Upper lobe of left lung (tissue), 6 donors: ENCODE results near the gene AP3D1. TPM values are rescaled to one million over a fixed set of nuclear protein-coding genes. Genes with fewer than 3 reads are reported as not detected.

Experiments used
- ATAC-seq, 2 donors: fragments of 200-7000 bp; cut with Tn5 transposase; one replicate each; pipeline ENCODE4 v1.9.1; 2022; ENCODE audit warnings: mild to moderate bottlenecking in 2 of 2, moderate library complexity in 2 of 2; ENCODE audit not compliant: low FRiP score in 2 of 2
- DNase-seq, 2 donors: peaks; one replicate each; pipeline ENCODE4 v3.0.0-alpha.2; 2019 to 2020
- H3K27ac ChIP-seq, 4 donors: fragments of 200-600 bp; sonication (generic); one replicate each; pipeline ENCODE4 v1.5.1; 2016 to 2019
- H3K27me3 ChIP-seq, 4 donors: fragments of 200-600 bp; sonication (generic); one replicate each; pipeline ENCODE4 v1.5.1; 2017 to 2019
- H3K36me3 ChIP-seq, 4 donors: fragments of 200-600 bp; sonication (generic); one replicate each; pipeline ENCODE4 v1.5.1; 2016 to 2019
- H3K4me1 ChIP-seq, 4 donors: fragments of 200-600 bp; sonication (generic); one replicate each; pipeline ENCODE4 v1.5.1; 2018 to 2019
- H3K4me3 ChIP-seq, 4 donors: fragments of 200-600 bp; sonication (generic); one replicate each; pipeline ENCODE4 v1.5.1; 2017 to 2019; ENCODE audit warnings: mild to moderate bottlenecking in 2 of 4, moderate library complexity in 1 of 4
- H3K9me3 ChIP-seq, 4 donors: fragments of 200-600 bp; sonication (generic); one replicate each; pipeline ENCODE4 v1.5.1; 2018 to 2019
- EP300 ChIP-seq, 4 donors: sonication (generic); formaldehyde crosslinking; IDR thresholded peaks; one replicate each; pipeline ENCODE4 v1.5.1; 2017; ENCODE audit warnings: antibody characterized with exemption in 4 of 4, control low read depth in 2 of 4
- POLR2A ChIP-seq, 4 donors: fragments of 450-650 bp; IDR thresholded peaks; one replicate each; pipeline ENCODE4 v1.5.1; 2016 to 2017; ENCODE audit warnings: antibody characterized with exemption in 4 of 4, mild to moderate bottlenecking in 2 of 4
- POLR2AphosphoS5 ChIP-seq, 2 donors: sonication (generic); formaldehyde crosslinking; IDR thresholded peaks; one replicate each; pipeline ENCODE4 v1.5.1; 2017; ENCODE audit warnings: antibody characterized with exemption in 2 of 2
- WGBS, 2 donors: methylation state at CpG; one replicate each; pipeline ENCODE4 v1.1.5; 2017 to 2018; 5-methylcytosine and 5-hydroxymethylcytosine counted together
- total RNA-seq, 6 donors: library from RNA; depleted of rRNA in 4 of 6; stranded (reverse); fragments of >200 nt in 4 of 6; gene quantifications; one replicate each; pipeline versions ENCODE4 v1.1.0 to v1.2.1, GENCODE V29; 2016 to 2021
- TF ChIP-seq, protein P1 (sequence below), 6 experiments: fragments of 450-650 bp in 4 of 6; fragments of 200-600 bp in 2 of 6; sonication (generic) in 2 of 6; IDR thresholded peaks; one replicate each; pipeline ENCODE4 v1.5.1; 2016 to 2019; ENCODE audit warnings: antibody characterized with exemption in 6 of 6
- donor health status: DM: no; HTN: no; CAD: no; lungs with moderate emphysema.
- donor health status: DM: no; HTN: yes; CAD: no; lungs with severe emphysema.

AP3D1 gene
- total RNA-seq, 6 donors from 2014 or later, result 73.5 to 180 (median 115) TPM

DNA sequence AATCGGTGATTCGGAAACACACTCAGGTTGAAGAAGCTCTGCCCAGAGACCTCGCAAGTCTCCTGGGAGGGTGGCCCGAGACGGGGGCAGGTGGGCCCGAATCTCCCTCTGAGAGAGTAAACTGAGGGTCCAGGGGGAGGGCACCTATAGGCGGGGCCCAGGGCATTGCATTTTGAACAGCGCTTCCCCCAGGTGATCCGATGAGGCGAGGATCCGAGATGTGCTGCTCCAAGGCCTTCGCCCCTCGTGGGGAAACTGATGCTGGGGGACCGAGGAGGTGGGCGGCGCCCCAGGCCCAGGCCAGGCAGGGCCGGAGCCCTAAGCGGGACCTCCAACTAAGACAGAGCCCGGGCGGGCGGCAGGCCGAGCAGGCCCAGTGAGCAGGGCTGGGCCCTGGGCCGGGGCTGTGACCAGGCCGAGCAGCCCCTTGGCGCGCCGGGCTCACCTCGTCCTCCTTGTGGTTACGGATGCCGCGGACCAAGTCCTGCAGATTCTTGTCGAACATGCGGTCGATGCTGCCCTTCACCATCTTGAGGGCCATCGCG lies 500 bp downstream of the AP3D1 start:
- Histone ChIP-seq H3K9me3 (no peaks in the 10 kb centered on the region), H3K4me3 (peak overlapping the region; percentile 94 to 100 (median 98)), H3K36me3 (peaks cover 0 to 4% (median 0%) of the 10 kb centered on the region in 4 donors), H3K27me3 (no peaks in the 10 kb centered on the region), H3K4me1 (peaks cover 25 to 50% (median 31%) of the 10 kb centered on the region in 4 donors), H3K27ac (peak overlapping the region; percentile 88 to 96 (median 92))
- TF ChIP-seq EP300 (IDR thresholded peaks at IDR 0.05) (no peak), POLR2A (IDR thresholded peaks at IDR 0.05) (peak in 1 of 4 donors; percentile 27)
- DNase-seq (peak in 1 of 2 donors; percentile 30), ATAC-seq (no peak)
- 0 to 1% methylated on average over 6 to 30 of the region's 36 CpGs for WGBS, 2 donors

DNA sequence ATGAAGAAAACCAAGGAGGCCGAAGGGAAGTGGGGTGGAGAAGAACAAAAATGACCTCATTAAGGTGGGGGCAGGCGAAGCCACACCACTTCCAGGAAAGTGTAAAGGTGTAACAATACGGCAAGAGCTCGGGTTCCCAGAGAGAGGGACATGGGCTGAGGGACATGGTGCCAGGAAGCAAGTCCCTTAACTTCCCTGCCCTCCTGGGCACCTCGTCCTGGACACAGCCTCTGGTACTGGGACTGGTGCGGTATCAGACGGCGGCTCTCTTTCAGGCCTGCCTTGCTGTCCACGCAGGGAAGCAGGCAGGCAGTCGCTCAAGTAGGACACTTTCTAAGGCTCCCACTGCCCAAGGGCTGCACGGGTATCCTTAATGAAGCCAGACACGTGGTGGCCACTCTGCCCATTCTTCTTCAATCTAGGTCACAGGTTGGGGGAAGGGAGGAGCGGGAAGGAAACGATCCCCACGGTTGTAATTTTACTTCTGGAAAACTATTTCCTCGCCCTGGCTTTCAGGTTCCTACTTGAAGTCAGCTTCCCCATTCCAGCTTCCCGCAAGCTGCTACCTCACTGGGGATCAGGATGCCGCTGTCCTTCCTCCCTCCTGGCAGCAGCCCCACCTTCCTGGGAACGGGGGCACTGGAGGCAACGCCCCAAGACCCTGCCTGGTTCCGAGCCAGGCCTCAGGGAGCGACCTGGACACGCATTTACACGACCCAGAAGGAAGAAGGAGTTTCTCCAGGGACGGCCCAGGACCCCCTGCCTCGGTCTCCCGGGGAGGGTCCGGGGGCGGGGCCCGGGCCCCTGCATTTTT lies 1.2 kb downstream of the AP3D1 start:
- WGBS, 2 donors, result 13 to 19% methylated on average over 15 to 24 of the region's 30 CpGs
- ATAC-seq (peak in 1 of 2 donors; percentile 2), DNase-seq (peak; percentile 65 to 87)
- H3K27me3 ChIP-seq, result no peaks in the 10 kb centered on the region
- peak overlapping the region; percentile 94 to 100 (median 98) for H3K4me3 ChIP-seq
- TF ChIP-seq, protein P1, sequence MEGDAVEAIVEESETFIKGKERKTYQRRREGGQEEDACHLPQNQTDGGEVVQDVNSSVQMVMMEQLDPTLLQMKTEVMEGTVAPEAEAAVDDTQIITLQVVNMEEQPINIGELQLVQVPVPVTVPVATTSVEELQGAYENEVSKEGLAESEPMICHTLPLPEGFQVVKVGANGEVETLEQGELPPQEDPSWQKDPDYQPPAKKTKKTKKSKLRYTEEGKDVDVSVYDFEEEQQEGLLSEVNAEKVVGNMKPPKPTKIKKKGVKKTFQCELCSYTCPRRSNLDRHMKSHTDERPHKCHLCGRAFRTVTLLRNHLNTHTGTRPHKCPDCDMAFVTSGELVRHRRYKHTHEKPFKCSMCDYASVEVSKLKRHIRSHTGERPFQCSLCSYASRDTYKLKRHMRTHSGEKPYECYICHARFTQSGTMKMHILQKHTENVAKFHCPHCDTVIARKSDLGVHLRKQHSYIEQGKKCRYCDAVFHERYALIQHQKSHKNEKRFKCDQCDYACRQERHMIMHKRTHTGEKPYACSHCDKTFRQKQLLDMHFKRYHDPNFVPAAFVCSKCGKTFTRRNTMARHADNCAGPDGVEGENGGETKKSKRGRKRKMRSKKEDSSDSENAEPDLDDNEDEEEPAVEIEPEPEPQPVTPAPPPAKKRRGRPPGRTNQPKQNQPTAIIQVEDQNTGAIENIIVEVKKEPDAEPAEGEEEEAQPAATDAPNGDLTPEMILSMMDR (IDR thresholded peaks at IDR 0.05), result no peak
- TF ChIP-seq POLR2AphosphoS5 (IDR thresholded peaks at IDR 0.05) (peak in 1 of 2 donors; percentile 35), EP300 (IDR thresholded peaks at IDR 0.05) (peak in 1 of 4 donors; percentile 18), POLR2A (IDR thresholded peaks at IDR 0.05) (peak in 1 of 4 donors; percentile 32)
- peaks cover 0 to 11% (median 2%) of the 10 kb centered on the region in 4 donors for H3K36me3 ChIP-seq
- no peaks in the 10 kb centered on the region for H3K9me3 ChIP-seq
- H3K4me1 ChIP-seq, result peaks cover 25 to 54% (median 34%) of the 10 kb centered on the region in 4 donors
- peak overlapping the region; percentile 88 to 96 (median 92) for H3K27ac ChIP-seq

DNA sequence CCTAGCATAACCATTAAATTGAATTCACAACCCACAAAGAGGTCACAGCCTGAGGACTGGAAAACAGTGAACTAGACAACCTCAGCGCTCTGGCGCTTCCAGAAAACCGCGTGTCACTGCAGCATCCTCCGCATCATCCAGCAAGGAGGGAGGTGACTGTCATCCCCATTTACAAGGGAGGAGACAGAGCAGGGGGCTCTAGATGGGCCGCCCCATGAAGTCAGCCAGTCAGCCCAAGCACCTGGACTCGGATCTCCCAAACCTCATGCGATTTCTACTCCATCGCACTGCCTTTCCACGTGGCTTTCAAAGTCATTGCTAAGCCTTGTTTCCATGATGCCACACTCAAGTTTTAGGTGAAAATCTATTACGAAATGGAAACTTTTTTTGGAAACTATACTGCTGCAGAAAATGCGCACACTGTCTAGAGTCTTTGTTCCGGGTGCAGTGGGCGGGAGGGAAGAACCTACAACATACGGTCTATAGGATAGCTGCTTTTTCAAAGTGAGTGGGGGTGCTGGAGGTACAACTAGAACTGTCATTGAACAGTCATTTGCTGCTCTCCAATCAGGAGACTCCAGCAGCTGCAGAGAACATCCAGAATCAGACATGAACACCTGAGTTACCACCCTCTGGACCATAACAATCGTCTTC lies 2.8 kb downstream of the AP3D1 start:
- H3K4me1 ChIP-seq, result peaks cover 25 to 65% (median 34%) of the 10 kb centered on the region in 4 donors

DNA sequence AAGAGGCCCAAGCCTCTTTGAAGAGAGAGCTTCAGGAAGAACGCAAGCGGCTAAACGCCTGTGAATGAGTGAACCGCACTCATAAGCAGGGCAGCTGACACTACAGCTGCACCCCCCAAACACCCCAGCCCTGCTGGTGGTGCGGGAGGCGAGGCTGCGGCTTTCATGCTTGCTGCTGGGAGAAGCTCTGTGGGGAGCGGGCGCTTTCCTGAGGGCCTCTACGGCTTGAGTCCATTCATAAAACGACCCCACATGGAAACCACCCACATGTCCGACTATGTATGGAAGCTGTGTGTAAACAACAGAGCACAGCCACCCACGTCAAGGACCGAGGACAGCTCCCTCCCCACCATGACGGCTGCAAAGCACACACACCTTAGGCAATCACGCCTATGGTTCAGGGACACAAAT lies 5.5 kb downstream of the AP3D1 start:
- no peaks in the 10 kb centered on the region for H3K27me3 ChIP-seq
- no peak overlapping the region for H3K27ac ChIP-seq
- ATAC-seq (no peak), DNase-seq (no peak)
- H3K9me3 ChIP-seq, result no peaks in the 10 kb centered on the region
- WGBS, 2 donors, result 74 to 78% methylated on average over 15 to 16 of the region's 16 CpGs
- TF ChIP-seq POLR2AphosphoS5 (IDR thresholded peaks at IDR 0.05) (no peak), EP300 (IDR thresholded peaks at IDR 0.05) (no peak), POLR2A (IDR thresholded peaks at IDR 0.05) (no peak)
- TF ChIP-seq, protein P1 (IDR thresholded peaks at IDR 0.05), result no peak
- peaks cover 0 to 17% (median 6%) of the 10 kb centered on the region in 4 donors for H3K36me3 ChIP-seq
- H3K4me3 ChIP-seq, result no peak overlapping the region
- H3K4me1 ChIP-seq, result peaks cover 17 to 65% (median 28%) of the 10 kb centered on the region in 4 donors

More for the DNA sequence above, 2.8 kb downstream of the AP3D1 start:
- no peak for TF ChIP-seq POLR2AphosphoS5 (IDR thresholded peaks at IDR 0.05)
- no peaks in the 10 kb centered on the region for H3K27me3 ChIP-seq
- peak overlapping the region in 1 of 4 donors; percentile 96 for H3K27ac ChIP-seq
- no peak for ATAC-seq
- no peak for DNase-seq
- no peaks in the 10 kb centered on the region for H3K9me3 ChIP-seq
- H3K4me3 ChIP-seq, result no peak overlapping the region
- WGBS, 2 donors, result 83 to 84% methylated on average over 16 of the region's 16 CpGs
- peaks cover 0 to 14% (median 6%) of the 10 kb centered on the region in 4 donors for H3K36me3 ChIP-seq

DNA sequence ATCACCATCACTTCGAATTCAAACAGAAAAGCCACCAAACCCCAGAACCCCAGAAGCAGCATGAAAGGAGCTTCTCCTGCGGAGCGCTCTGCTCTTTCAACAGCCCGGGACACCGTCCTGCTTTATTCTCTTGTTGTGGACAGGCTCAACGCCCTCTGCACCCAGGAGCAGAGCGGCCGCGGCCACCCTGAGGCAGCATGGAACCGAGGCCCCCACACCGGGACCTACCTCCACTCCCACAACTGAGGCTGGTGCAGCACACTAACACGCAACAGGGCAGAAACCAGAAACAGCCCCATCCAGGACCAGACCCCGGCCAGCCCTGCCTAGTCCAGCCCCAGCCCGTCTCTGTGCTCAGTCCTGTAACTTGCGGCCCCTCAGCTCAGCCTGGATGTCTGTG lies 7.2 kb downstream of the AP3D1 start:
- ATAC-seq (no peak), DNase-seq (no peak)
- Histone ChIP-seq H3K27ac (no peak overlapping the region), H3K4me1 (peaks cover 4 to 49% (median 12%) of the 10 kb centered on the region in 4 donors), H3K9me3 (no peaks in the 10 kb centered on the region), H3K36me3 (peaks cover 0 to 31% (median 18%) of the 10 kb centered on the region in 4 donors), H3K27me3 (no peaks in the 10 kb centered on the region), H3K4me3 (no peak overlapping the region)
- 93 to 95% methylated on average over 15 of the region's 15 CpGs for WGBS, 2 donors
- no peak for TF ChIP-seq POLR2A (IDR thresholded peaks at IDR 0.05)
- TF ChIP-seq, protein P1 (IDR thresholded peaks at IDR 0.05), result no peak
- TF ChIP-seq EP300 (IDR thresholded peaks at IDR 0.05), result no peak
